ENCODE measurements around the gene PIGC.

- TF ChIP-seq TARDBP (IDR thresholded peaks at IDR 0.05) (no peak), HDGF (IDR thresholded peaks at IDR 0.05; ENCODE audit: borderline replicate concordance) (no peak), NFRKB (IDR thresholded peaks at IDR 0.05) (no peak), SP1 (IDR thresholded peaks at IDR 0.05) (no peak), PKNOX1 (IDR thresholded peaks at IDR 0.05) (no peak), FOXA1 (IDR thresholded peaks at IDR 0.05) (no peak), CTBP1 (IDR thresholded peaks at IDR 0.05; ENCODE audit: borderline replicate concordance) (no peak), FOXK2 (IDR thresholded peaks at IDR 0.05) (no peak)
These were observed 51.9 kb downstream of the PIGC start for GRCh38 chr1:172391976-172392375.

Measured in HEK293T (cell line).